ENCODE measurements around the gene PDX1. TPM values are rescaled to one million over a fixed set of nuclear protein-coding genes. Genes with fewer than 3 reads are reported as not detected.

Gene PDX1
- total and polyA plus RNA-seq, 9 of the 15 experiments (the other 6 are each of a cell fraction or from before 2014, with no cell fraction given) = not detected

DNA sequence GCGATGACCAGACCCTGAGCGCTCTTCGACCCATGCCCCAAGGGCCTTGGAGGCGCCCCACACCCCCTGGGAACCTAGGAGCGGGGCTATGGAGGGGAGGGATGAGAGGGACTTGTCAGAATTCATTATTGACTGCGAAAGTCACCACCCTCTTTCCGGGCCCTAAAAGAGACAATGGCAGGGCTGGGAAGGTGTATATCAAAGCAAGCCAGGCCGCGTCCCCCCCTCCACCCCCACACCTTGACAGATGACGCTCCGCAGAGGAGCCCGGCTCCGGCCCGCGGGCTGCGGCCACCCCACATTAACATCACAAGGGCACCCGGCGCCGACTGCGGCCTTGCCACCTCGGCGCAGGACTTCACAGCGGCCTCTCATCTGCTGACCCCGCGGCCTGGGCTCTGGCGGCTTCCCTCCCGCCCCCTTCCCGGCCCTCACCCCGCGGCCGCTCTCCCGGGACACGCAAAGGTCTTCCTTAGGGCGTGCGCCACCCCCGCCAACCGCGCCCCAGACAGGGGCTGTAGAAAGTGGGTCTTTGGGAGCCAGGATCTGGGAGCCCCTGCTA, 46.9 kb downstream of the PDX1 start (continued):
- TF ChIP-seq, protein P1, sequence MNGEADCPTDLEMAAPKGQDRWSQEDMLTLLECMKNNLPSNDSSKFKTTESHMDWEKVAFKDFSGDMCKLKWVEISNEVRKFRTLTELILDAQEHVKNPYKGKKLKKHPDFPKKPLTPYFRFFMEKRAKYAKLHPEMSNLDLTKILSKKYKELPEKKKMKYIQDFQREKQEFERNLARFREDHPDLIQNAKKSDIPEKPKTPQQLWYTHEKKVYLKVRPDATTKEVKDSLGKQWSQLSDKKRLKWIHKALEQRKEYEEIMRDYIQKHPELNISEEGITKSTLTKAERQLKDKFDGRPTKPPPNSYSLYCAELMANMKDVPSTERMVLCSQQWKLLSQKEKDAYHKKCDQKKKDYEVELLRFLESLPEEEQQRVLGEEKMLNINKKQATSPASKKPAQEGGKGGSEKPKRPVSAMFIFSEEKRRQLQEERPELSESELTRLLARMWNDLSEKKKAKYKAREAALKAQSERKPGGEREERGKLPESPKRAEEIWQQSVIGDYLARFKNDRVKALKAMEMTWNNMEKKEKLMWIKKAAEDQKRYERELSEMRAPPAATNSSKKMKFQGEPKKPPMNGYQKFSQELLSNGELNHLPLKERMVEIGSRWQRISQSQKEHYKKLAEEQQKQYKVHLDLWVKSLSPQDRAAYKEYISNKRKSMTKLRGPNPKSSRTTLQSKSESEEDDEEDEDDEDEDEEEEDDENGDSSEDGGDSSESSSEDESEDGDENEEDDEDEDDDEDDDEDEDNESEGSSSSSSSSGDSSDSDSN (IDR thresholded peaks at IDR 0.05; ENCODE audit: borderline replicate concordance in 1 of 2, low read depth in 2 of 2, low read length in 2 of 2) = no peak

DNA sequence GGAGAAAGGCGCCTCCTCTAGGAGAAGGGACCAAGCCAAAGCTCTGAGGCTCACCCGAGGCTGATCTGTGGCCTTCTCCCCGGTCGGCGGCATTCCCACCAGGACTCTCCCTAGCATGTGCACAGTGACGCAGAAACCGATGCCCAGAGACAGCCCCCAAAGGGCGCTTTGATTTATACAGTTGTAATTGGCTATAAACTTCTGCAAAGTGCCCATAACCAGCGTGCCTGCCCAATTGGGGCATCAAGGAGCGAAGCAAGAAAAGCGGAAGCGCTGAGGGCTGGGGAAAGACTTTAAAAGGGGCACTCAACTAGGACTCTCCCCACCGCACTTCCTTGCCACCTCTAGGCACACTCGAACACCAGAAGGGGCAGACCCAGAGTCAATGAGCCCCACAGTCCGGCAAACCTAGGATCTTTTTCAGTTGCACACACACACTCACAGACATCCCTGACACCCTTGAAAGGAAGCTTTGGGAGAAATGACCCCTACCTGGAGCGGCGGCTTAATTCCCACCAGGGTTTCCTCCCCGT, 47.5 kb downstream of the PDX1 start:
- ATAC-seq (no peak), FAIRE-seq (no peak), DNase-seq (ENCODE audit: extremely low read depth in 1 of 4, low spot score in 3 of 4) (no peak)
- TF ChIP-seq RBM15 (IDR thresholded peaks at IDR 0.05; ENCODE audit: insufficient read depth, low read length) (no peak), TSC22D4 (tag; IDR thresholded peaks at IDR 0.05) (no peak), ZNF696 (CRISPR knock-in tag; conservative IDR thresholded peaks at IDR 0.05) (no peak), TCFL5 (CRISPR knock-in tag; conservative IDR thresholded peaks at IDR 0.05) (no peak), ATF1 (CRISPR knock-in tag; IDR thresholded peaks at IDR 0.05) (no peak), ATF1 (tag; IDR thresholded peaks at IDR 0.05) (no peak)
- TF ChIP-seq, protein P2, sequence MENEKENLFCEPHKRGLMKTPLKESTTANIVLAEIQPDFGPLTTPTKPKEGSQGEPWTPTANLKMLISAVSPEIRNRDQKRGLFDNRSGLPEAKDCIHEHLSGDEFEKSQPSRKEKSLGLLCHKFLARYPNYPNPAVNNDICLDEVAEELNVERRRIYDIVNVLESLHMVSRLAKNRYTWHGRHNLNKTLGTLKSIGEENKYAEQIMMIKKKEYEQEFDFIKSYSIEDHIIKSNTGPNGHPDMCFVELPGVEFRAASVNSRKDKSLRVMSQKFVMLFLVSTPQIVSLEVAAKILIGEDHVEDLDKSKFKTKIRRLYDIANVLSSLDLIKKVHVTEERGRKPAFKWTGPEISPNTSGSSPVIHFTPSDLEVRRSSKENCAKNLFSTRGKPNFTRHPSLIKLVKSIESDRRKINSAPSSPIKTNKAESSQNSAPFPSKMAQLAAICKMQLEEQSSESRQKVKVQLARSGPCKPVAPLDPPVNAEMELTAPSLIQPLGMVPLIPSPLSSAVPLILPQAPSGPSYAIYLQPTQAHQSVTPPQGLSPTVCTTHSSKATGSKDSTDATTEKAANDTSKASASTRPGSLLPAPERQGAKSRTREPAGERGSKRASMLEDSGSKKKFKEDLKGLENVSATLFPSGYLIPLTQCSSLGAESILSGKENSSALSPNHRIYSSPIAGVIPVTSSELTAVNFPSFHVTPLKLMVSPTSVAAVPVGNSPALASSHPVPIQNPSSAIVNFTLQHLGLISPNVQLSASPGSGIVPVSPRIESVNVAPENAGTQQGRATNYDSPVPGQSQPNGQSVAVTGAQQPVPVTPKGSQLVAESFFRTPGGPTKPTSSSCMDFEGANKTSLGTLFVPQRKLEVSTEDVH (IDR thresholded peaks at IDR 0.05; ENCODE audit: low read depth, partially characterized antibody) = no peak
- TF ChIP-seq, protein P3, sequence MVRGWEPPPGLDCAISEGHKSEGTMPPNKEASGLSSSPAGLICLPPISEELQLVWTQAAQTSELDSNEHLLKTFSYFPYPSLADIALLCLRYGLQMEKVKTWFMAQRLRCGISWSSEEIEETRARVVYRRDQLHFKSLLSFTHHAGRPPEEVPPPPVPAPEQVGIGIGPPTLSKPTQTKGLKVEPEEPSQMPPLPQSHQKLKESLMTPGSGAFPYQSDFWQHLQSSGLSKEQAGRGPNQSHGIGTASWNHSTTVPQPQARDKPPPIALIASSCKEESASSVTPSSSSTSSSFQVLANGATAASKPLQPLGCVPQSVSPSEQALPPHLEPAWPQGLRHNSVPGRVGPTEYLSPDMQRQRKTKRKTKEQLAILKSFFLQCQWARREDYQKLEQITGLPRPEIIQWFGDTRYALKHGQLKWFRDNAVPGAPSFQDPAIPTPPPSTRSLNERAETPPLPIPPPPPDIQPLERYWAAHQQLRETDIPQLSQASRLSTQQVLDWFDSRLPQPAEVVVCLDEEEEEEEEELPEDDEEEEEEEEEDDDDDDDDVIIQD (CRISPR knock-in tag; IDR thresholded peaks at IDR 0.05) = no peak
- TF ChIP-seq, protein P4, sequence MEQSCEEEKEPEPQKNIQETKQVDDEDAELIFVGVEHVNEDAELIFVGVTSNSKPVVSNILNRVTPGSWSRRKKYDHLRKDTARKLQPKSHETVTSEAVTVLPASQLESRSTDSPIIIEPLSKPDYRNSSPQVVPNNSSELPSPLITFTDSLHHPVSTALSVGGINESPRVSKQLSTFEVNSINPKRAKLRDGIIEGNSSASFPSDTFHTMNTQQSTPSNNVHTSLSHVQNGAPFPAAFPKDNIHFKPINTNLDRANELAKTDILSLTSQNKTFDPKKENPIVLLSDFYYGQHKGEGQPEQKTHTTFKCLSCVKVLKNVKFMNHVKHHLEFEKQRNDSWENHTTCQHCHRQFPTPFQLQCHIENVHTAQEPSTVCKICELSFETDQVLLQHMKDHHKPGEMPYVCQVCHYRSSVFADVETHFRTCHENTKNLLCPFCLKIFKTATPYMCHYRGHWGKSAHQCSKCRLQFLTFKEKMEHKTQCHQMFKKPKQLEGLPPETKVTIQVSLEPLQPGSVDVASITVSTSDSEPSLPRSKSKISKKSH (CRISPR knock-in tag; IDR thresholded peaks at IDR 0.05) = no peak
- intact Hi-C loops (cut with micrococcal nuclease) = no loop called here
- Histone ChIP-seq H3K27me3 (ENCODE audit: control insufficient read depth in 2 of 2, insufficient read depth in 2 of 2, low read length in 2 of 2) (peaks cover 12 to 83% of the 10 kb centered on the region in 2 experiments; a peak in 4 of 5 replicates), H3K9me1 (ENCODE audit: control insufficient read depth, insufficient read depth, low read length) (no peaks in the 10 kb centered on the region), H3K27ac (ENCODE audit: extremely low read depth, low read depth, low read length) (no peak overlapping the region), H3K36me3 (ENCODE audit: control insufficient read depth, insufficient read depth, low read length) (no peaks in the 10 kb centered on the region), H3K4me2 (ENCODE audit: insufficient read depth, low read length) (no peak overlapping the region), H3K4me3 (no peak overlapping the region), H3K9ac (ENCODE audit: insufficient read depth in 1 of 2, low read depth in 2 of 2, low read length in 2 of 2) (no peak overlapping the region), H2AFZ (ENCODE audit: low read depth, low read length) (no peak overlapping the region), H3K79me2 (ENCODE audit: control insufficient read depth, insufficient read depth, low read length) (no peaks in the 10 kb centered on the region), H4K20me1 (replicated peaks; ENCODE audit: control insufficient read depth, insufficient read depth, low read length) (no peaks in the 10 kb centered on the region; the same call in 1 of the 2 replicates), H3K4me1 (replicated peaks in 1 of 2; ENCODE audit: control insufficient read depth in 2 of 2, insufficient read depth in 2 of 2, low read length in 2 of 2) (no peaks in the 10 kb centered on the region; a peak in 1 of 5 replicates), H3K9me3 (replicated peaks; ENCODE audit: control insufficient read depth, insufficient read depth, low read depth, low read length) (no peaks in the 10 kb centered on the region)
- BruUV-seq (replicated peaks) = no TSS peak
- in situ Hi-C loops (cut with MboI) = loop anchor here (25.0 kb wide), 1 partner anchor 455 kb away; no protein-coding TSS in a partner anchor
- ChIA-PET CTCF (ENCODE audit: low intra/inter-chr PET ratio) (no interaction called here), POLR2A (no interaction called here)
- 4% methylated on average over 16 of the region's 18 CpGs for WGBS (ENCODE audit: insufficient coverage, low coverage, missing lambda C conversion rate)

Data from K562 (cell line).